Ovary (tissue), 3 donors: ENCODE results near the gene DSP.

Source experiments
- EP300 ChIP-seq: sonication (generic); formaldehyde crosslinking; IDR thresholded peaks from one replicate; pipeline ENCODE4 v1.6.1; 2017; ENCODE audit warnings: antibody characterized with exemption
- POLR2A ChIP-seq: fragments of 450-650 bp; IDR thresholded peaks from one replicate; pipeline ENCODE4 v1.6.1; 2017; ENCODE audit warnings: antibody characterized with exemption, mild to moderate bottlenecking, moderate library complexity
- TF ChIP-seq, protein P1 (sequence below), 3 donors: fragments of 450-650 bp in 2 of 3; fragments of 200-600 bp in 1 of 3; IDR thresholded peaks; one replicate each; pipeline versions ENCODE4 v1.5.1 to v1.8.0; 2016 to 2022; ENCODE audit warnings: antibody characterized with exemption in 3 of 3, mild to moderate bottlenecking in 1 of 3
- donor health status: DM: no; HTN: no; CAD: no.

DNA sequence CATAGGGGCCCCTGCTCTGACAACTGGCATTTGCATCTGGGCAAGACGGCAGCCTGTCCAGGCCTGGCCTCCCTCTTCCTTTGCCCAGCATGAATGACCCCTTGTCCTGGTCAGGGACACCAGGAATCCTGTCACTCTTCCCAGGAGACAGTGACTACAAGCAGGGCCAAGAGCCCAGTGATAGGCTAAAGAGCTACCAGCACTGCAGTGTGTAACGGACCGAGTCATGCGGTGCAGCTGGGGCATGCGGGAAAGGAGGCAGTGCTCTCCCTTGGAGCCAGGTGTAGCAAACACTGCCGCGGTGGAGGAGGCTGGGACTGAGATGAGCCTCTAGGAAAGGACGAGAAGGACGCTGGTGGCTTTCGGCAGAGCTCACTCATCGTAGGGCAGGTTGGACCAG lies 38.7 kb upstream of the DSP start:
- TF ChIP-seq POLR2A: no peak
- TF ChIP-seq, protein P1, sequence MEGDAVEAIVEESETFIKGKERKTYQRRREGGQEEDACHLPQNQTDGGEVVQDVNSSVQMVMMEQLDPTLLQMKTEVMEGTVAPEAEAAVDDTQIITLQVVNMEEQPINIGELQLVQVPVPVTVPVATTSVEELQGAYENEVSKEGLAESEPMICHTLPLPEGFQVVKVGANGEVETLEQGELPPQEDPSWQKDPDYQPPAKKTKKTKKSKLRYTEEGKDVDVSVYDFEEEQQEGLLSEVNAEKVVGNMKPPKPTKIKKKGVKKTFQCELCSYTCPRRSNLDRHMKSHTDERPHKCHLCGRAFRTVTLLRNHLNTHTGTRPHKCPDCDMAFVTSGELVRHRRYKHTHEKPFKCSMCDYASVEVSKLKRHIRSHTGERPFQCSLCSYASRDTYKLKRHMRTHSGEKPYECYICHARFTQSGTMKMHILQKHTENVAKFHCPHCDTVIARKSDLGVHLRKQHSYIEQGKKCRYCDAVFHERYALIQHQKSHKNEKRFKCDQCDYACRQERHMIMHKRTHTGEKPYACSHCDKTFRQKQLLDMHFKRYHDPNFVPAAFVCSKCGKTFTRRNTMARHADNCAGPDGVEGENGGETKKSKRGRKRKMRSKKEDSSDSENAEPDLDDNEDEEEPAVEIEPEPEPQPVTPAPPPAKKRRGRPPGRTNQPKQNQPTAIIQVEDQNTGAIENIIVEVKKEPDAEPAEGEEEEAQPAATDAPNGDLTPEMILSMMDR (IDR thresholded peaks at IDR 0.05): no peak
- no peak for TF ChIP-seq EP300
